ENCODE results near the gene TENM3.

The TENM3 gene

DNA sequence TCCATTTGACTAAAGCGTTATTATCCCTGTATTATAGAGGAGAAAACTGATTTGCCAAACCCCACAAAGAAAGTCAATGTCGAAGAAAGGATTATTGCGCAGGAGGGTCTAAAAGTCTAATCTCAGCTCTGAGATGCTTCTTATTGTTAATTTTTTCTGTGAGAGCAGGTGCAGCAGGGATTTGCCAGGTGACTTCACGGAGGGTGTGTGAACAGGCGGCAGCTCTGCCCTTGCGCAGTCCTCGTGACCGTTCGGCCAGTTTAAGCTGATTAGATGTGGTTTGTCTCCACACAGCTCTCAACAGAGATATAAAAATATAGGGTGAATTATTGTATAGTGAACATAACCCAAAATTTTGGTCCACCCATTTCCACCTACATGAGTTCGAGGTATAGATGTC, 28.5 kb downstream of the TENM3 start:
- H3K27me3 ChIP-seq: no peaks in the 10 kb centered on the region
- DNase-seq: no peak
- peaks cover 5% of the 10 kb centered on the region for H3K4me1 ChIP-seq
- H3K4me3 ChIP-seq (ENCODE audit: low read depth, low read length): no peak overlapping the region
- no peaks in the 10 kb centered on the region for H3K9me3 ChIP-seq
- H3K36me3 ChIP-seq: no peaks in the 10 kb centered on the region
- TF ChIP-seq, protein P1, sequence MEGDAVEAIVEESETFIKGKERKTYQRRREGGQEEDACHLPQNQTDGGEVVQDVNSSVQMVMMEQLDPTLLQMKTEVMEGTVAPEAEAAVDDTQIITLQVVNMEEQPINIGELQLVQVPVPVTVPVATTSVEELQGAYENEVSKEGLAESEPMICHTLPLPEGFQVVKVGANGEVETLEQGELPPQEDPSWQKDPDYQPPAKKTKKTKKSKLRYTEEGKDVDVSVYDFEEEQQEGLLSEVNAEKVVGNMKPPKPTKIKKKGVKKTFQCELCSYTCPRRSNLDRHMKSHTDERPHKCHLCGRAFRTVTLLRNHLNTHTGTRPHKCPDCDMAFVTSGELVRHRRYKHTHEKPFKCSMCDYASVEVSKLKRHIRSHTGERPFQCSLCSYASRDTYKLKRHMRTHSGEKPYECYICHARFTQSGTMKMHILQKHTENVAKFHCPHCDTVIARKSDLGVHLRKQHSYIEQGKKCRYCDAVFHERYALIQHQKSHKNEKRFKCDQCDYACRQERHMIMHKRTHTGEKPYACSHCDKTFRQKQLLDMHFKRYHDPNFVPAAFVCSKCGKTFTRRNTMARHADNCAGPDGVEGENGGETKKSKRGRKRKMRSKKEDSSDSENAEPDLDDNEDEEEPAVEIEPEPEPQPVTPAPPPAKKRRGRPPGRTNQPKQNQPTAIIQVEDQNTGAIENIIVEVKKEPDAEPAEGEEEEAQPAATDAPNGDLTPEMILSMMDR (IDR thresholded peaks at IDR 0.05; ENCODE audit: low read depth, low read length): no peak

DNA sequence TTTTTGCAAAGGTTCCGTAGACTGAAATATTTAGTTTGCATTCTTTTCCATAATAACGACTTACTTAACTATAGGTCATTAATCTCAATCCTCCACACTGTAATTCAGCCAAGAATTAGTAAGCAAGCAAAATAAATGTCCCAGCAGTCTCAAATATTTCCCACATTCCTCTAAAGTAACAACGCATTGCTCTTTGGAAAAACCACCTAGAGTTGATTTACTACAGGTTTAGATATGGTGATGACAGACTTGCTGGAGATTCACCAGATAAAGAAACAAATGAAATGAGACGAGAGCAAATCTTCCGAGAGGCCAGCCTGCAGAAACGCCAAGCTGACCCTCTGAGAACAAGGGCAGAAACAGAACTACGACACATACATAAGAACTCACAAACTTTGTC, 28.9 kb downstream of the TENM3 start:
- H3K9me3 ChIP-seq: no peaks in the 10 kb centered on the region
- TF ChIP-seq, protein P1 (IDR thresholded peaks at IDR 0.05; ENCODE audit: low read depth, low read length): no peak
- no peaks in the 10 kb centered on the region for H3K36me3 ChIP-seq
- H3K27me3 ChIP-seq: no peaks in the 10 kb centered on the region
- H3K4me3 ChIP-seq (ENCODE audit: low read depth, low read length): no peak overlapping the region
- DNase-seq: no peak
- H3K4me1 ChIP-seq: peaks cover 7% of the 10 kb centered on the region

DNA sequence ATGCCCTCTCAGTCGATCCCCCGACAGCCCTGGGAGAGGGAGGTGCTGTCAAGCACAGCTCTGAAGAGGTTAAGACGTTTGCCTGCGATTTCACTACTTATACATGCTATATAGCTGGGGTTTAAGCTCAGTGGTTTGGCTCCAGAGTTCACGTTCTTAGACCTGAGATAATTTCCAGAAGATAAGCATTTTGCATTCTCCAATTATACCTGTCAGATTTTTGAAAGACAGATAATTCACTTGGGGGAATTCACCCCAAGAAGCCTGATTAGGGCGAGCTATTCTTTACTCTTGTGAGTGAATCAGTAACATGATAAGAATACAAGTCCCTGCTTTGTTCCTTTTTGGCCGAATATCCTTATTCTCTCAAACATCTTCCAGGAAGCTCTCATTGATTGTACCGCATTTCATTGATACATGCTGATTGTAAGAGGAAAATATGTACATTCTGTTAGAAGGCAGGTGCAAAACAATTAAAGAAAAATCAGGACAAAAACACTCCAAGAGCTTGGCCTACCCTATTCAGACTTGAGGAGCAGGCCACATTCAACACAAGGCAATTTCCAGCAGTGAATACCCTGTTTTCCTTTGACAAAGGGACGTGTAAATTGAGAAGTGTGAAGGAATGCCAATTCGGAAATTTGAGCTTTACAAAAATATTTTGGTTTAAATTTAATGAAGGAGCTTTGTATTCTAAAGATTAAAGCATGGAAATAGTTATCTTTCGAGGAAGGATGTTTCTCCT, 30.2 kb downstream of the TENM3 start:
- Histone ChIP-seq H3K9me3 (no peaks in the 10 kb centered on the region), H3K27me3 (no peaks in the 10 kb centered on the region)

DNA sequence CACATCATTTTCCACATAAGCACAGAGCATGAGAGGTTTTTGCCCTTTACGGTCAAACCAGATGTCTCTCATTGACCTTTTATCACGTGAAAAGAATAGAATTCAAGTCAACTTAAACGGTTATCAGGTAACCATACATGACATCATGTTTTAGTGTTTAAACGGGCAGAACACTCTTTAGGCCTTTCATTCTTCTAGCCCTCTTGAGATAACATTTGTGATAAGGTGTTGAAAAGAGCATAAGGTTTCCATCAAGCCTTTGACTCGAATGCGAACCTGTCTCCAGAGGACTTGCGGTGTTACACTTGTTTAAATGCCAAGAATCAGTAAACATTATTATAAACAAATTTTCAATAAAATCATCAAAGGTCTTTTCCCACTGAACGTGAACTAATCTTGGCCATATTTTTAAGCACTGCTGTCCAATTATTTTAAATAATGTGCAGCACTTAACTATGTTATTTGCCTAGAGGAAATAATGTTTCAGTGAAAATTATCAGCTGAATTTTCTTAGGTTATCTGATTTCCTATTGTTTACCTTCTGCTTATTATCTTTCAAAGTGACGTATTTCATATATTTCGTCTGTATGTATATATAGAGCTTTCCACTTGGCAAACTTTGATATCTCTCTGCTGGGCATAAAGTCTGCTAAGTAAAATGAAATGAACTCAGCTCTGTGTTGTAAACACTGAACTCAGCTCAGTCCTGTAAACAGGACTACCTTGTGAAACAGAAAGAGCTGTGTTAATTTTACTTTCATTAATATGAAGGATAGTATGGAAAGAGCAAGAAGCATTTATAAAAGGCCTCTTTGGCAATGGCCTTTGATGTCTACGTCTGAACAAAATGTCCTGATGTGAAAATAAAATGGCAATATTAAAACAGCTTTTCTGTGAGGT, 33.3 kb downstream of the TENM3 start:
- no peaks in the 10 kb centered on the region for H3K36me3 ChIP-seq
- no peak overlapping the region for H3K4me3 ChIP-seq (ENCODE audit: low read depth, low read length)
- peaks cover 7% of the 10 kb centered on the region for H3K4me1 ChIP-seq
- no peak for DNase-seq
- H3K9me3 ChIP-seq: no peaks in the 10 kb centered on the region
- TF ChIP-seq, protein P1 (IDR thresholded peaks at IDR 0.05; ENCODE audit: low read depth, low read length): no peak
- no peaks in the 10 kb centered on the region for H3K27me3 ChIP-seq

More for the DNA sequence above, 30.2 kb downstream of the TENM3 start:
- H3K4me3 ChIP-seq (ENCODE audit: low read depth, low read length): no peak overlapping the region
- peaks cover 7% of the 10 kb centered on the region for H3K4me1 ChIP-seq
- no peaks in the 10 kb centered on the region for H3K36me3 ChIP-seq
- TF ChIP-seq, protein P1 (IDR thresholded peaks at IDR 0.05; ENCODE audit: low read depth, low read length): no peak
- DNase-seq: no peak

DNA sequence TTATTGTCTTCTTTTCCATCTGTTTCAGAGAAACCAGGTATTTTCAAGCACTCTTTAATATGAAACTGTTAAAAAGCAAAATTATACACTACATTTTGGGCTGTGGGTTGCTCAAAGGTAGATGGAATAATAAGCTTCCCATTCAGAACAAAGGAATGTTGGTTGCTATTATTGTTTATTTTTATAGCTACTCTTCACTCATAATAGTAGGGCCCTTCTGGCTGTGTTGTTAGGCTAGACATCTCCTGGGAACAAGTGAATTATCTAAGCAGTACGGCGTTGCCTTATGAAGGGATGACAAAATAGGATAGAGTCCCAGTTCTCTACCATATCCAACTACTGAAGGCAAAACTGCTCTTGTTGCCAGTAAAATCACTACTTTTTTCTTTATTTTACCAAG, 34.2 kb downstream of the TENM3 start:
- Histone ChIP-seq H3K36me3 (no peaks in the 10 kb centered on the region), H3K9me3 (no peaks in the 10 kb centered on the region), H3K4me1 (peaks cover 7% of the 10 kb centered on the region), H3K4me3 (ENCODE audit: low read depth, low read length) (no peak overlapping the region), H3K27me3 (no peaks in the 10 kb centered on the region)
- TF ChIP-seq, protein P1 (IDR thresholded peaks at IDR 0.05; ENCODE audit: low read depth, low read length): no peak
- no peak for DNase-seq

DNA sequence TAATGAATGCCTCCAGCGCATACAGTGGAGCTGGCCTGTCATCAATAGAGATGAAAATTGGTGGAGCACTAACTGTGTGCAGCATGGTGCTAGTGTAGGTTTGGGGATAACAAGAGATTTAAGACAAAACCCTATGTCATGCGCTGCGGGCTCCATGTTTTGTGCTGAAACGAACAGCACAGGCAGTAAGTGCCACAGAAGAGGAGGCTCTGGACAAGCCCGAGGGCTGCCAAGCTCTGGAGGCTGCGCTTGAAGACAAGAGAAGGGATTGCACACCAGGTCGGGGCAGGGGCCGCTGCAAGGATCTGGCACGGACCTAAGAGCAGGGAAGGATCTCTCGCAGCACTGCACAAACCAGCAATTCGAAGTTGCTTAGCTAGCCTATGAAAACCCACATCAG, 35.5 kb downstream of the TENM3 start:
- no peaks in the 10 kb centered on the region for H3K9me3 ChIP-seq
- no peak overlapping the region for H3K4me3 ChIP-seq (ENCODE audit: low read depth, low read length)
- TF ChIP-seq, protein P1 (IDR thresholded peaks at IDR 0.05; ENCODE audit: low read depth, low read length): no peak
- H3K4me1 ChIP-seq: peaks cover 7% of the 10 kb centered on the region
- no peaks in the 10 kb centered on the region for H3K36me3 ChIP-seq
- no peaks in the 10 kb centered on the region for H3K27me3 ChIP-seq
- DNase-seq: no peak

All from BE2C (cell line).